Mucosa of descending colon (tissue), 3 donors: ENCODE data around the gene TMEM89. TPM values are rescaled to one million over a fixed set of nuclear protein-coding genes. Genes with fewer than 3 reads are reported as not detected.

Experiments used
- ATAC-seq: fragments of 200-7000 bp; cut with Tn5 transposase; one replicate; pipeline ENCODE4 v1.9.1; 2020; ENCODE audit warnings: mild to moderate bottlenecking, moderate library complexity
- DNase-seq, 3 donors: peaks; one replicate each; pipeline ENCODE4 v3.0.0-alpha.2; 2020
- H3K36me3 ChIP-seq: fragments of 200-600 bp; one replicate; pipeline ENCODE4 v1.8.0; 2021; ENCODE audit warnings: low read depth, mild to moderate bottlenecking
- H3K4me1 ChIP-seq: fragments of 200-600 bp; one replicate; pipeline ENCODE4 v1.8.0; 2021; ENCODE audit warnings: low read depth, mild to moderate bottlenecking
- H3K4me3 ChIP-seq: fragments of 200-600 bp; one replicate; pipeline ENCODE4 v1.8.0; 2021; ENCODE audit warnings: mild to moderate bottlenecking
- H3K9me3 ChIP-seq: fragments of 200-600 bp; one replicate; pipeline ENCODE4 v1.8.0; 2021; ENCODE audit warnings: mild to moderate bottlenecking
- CTCF ChIP-seq: fragments of 200-600 bp; IDR thresholded peaks from one replicate; pipeline ENCODE4 v1.8.0; 2022; ENCODE audit warnings: antibody characterized with exemption, mild to moderate bottlenecking
- intact Hi-C, 2 donors: fragments of 100-400 bp; cut with DNase I in 1 of 2; cut with micrococcal nuclease in 1 of 2; formaldehyde crosslinking; loops; one replicate each; pipeline versions ENCODE4 v1.11.0 to v1.11.1; 2022; cut with DNase I, micrococcal nuclease
- total RNA-seq, 3 donors: library from RNA; stranded (reverse); fragmentation: NEBNext Ultra II Directional in 2 of 3; extraction: Animal tissue kit (Norgen Biotek cat#: 25700) in 2 of 3; gene quantifications; one replicate each; pipeline versions ENCODE4 v1.2.1 to v1.2.4, GENCODE V29; 2021 to 2023
- donor health status: DM: no; HTN: no; CAD: no; lungs with moderate emphysema.
- donor health status: DM: no; HTN: no; CAD: no.
- donor health status: DM: no; HTN: yes; CAD: no.

The TMEM89 gene
- total RNA-seq, 3 donors from 2014 or later, result 0.65 to 1.1 TPM; not detected in 1

GRCh38 chr3:48629894-48630293, 8.3 kb upstream of the TMEM89 start:
- H3K4me3 ChIP-seq, result no peak overlapping the region
- H3K9me3 ChIP-seq, result no peaks in the 10 kb centered on the region
- intact Hi-C loops, result no loop called here
- H3K36me3 ChIP-seq, result no peaks in the 10 kb centered on the region
- no peak for TF ChIP-seq CTCF
- ATAC-seq (no peak), DNase-seq (no peak)
- H3K4me1 ChIP-seq, result peaks cover 12% of the 10 kb centered on the region

GRCh38 chr3:48628277-48629017, 6.9 kb upstream of the TMEM89 start:
- Histone ChIP-seq H3K9me3 (no peaks in the 10 kb centered on the region), H3K4me1 (no peaks in the 10 kb centered on the region), H3K36me3 (no peaks in the 10 kb centered on the region), H3K4me3 (no peak overlapping the region)
- DNase-seq (no peak), ATAC-seq (no peak)
- no peak for TF ChIP-seq CTCF
- intact Hi-C loops, result no loop called here

GRCh38 chr3:48625600-48625999, 4.0 kb upstream of the TMEM89 start:
- intact Hi-C loops, result no loop called here
- ATAC-seq (no peak), DNase-seq (no peak)
- no peaks in the 10 kb centered on the region for H3K9me3 ChIP-seq
- no peaks in the 10 kb centered on the region for H3K4me1 ChIP-seq
- no peak overlapping the region for H3K4me3 ChIP-seq
- no peak for TF ChIP-seq CTCF
- H3K36me3 ChIP-seq, result no peaks in the 10 kb centered on the region

GRCh38 chr3:48624767-48625166, 3.2 kb upstream of the TMEM89 start:
- peaks cover 6% of the 10 kb centered on the region for H3K4me1 ChIP-seq
- ATAC-seq, result no peak
- no peak for DNase-seq
- no peak for TF ChIP-seq CTCF
- no peaks in the 10 kb centered on the region for H3K9me3 ChIP-seq
- H3K36me3 ChIP-seq, result no peaks in the 10 kb centered on the region
- intact Hi-C loops, result no loop called here
- no peak overlapping the region for H3K4me3 ChIP-seq

- intact Hi-C loops, result no loop called here
- Histone ChIP-seq H3K4me3 (no peak overlapping the region), H3K9me3 (no peaks in the 10 kb centered on the region), H3K4me1 (peaks cover 13% of the 10 kb centered on the region), H3K36me3 (no peaks in the 10 kb centered on the region)
- DNase-seq (peak in 1 of 3 donors; percentile 65), ATAC-seq (peak; percentile 79)
- no peak for TF ChIP-seq CTCF
Observed at GRCh38 chr3:48623851-48624547, 2.4 kb upstream of the TMEM89 start.
